HG02943 (cell line): ENCODE measurements around the gene WDR37.
A peak's percentile ranks its signal among the peaks of the same experiment; 100 is the strongest.
"Not testable (repeated sequence)": the region's sequence is repeated elsewhere in the genome, so short reads cannot be mapped to it uniquely, and the experiment has no call there.

Experiments used
- ATAC-seq: cut with Tn5 transposase; IDR thresholded peaks from one replicate; pipeline ENCODE4 v1.9.1; 2021; ENCODE audit warnings: mild to moderate bottlenecking, low read depth, moderate library complexity; ENCODE audit not compliant: unreplicated experiment

Gene WDR37

GRCh38 chr10:1056326-1057105 lies at the start of gene WDR37:
Gene WDR37, plus strand, starts transcription at chr10:1056385. Its CDS starts 15,771 bp downstream, at chr10:1072156.
- ATAC-seq = peak; percentile 90

GRCh38 chr10:1006573-1006972 lies 49.6 kb upstream of the WDR37 start:
- no peak for ATAC-seq

- ATAC-seq = no peak
These were observed 48.6 kb upstream of the WDR37 start for GRCh38 chr10:1007583-1007982.

- no peak for ATAC-seq
These were observed 47.1 kb upstream of the WDR37 start for GRCh38 chr10:1009071-1009494.

- not testable (repeated sequence) for ATAC-seq
These were observed 46.2 kb upstream of the WDR37 start for GRCh38 chr10:1009947-1010346.

GRCh38 chr10:1010703-1011102 lies 45.5 kb upstream of the WDR37 start:
- no peak for ATAC-seq

- no peak for ATAC-seq
These were observed 44.5 kb upstream of the WDR37 start for GRCh38 chr10:1011696-1012095.

GRCh38 chr10:1015688-1016087 lies 40.5 kb upstream of the WDR37 start:
- no peak for ATAC-seq

GRCh38 chr10:1019362-1019761 lies 36.8 kb upstream of the WDR37 start:
- ATAC-seq = no peak

GRCh38 chr10:1020460-1020859 lies 35.7 kb upstream of the WDR37 start:
- no peak for ATAC-seq

GRCh38 chr10:1020958-1021357 lies 35.2 kb upstream of the WDR37 start:
- no peak for ATAC-seq

GRCh38 chr10:1022413-1022812 lies 33.8 kb upstream of the WDR37 start:
- ATAC-seq = no peak

GRCh38 chr10:1024103-1024502 lies 32.1 kb upstream of the WDR37 start:
- ATAC-seq = no peak

GRCh38 chr10:1025683-1026082 lies 30.5 kb upstream of the WDR37 start, which contains the start of gene IDI2:
Gene IDI2, minus strand, starts transcription at chr10:1025859. Its CDS starts 1,136 bp downstream, at chr10:1024723.
- no peak for ATAC-seq

- no peak for ATAC-seq
These were observed 29.6 kb upstream of the WDR37 start for GRCh38 chr10:1026578-1026977.

- no peak for ATAC-seq
These were observed 26.3 kb upstream of the WDR37 start for GRCh38 chr10:1029838-1030237.

- no peak for ATAC-seq
These were observed 22.6 kb upstream of the WDR37 start for GRCh38 chr10:1033601-1034000.

GRCh38 chr10:1034758-1035157 lies 21.4 kb upstream of the WDR37 start:
- ATAC-seq = no peak

- ATAC-seq = no peak
These were observed 21.0 kb upstream of the WDR37 start for GRCh38 chr10:1035201-1035600.

GRCh38 chr10:1036341-1036791 lies 19.8 kb upstream of the WDR37 start:
- no peak for ATAC-seq

- ATAC-seq = no peak
These were observed 19.1 kb upstream of the WDR37 start for GRCh38 chr10:1037098-1037497.

- not testable (repeated sequence) for ATAC-seq
These were observed 17.4 kb upstream of the WDR37 start for GRCh38 chr10:1038769-1039168.
